KOPT-K1 (cell line): Measurements from ENCODE around the gene CDC20.

Experiments used
- H3K27ac ChIP-seq: fragments of 200-600 bp; sonication (generic); 2 replicates; pipeline ENCODE4 v1.5.1; 2016; ENCODE audit warnings: antibody characterized with exemption, mild to moderate bottlenecking, low read depth, low read length; ENCODE audit not compliant: poor library complexity, severe bottlenecking
- H3K36me3 ChIP-seq: fragments of 200-600 bp; sonication (generic); 2 replicates; pipeline ENCODE4 v1.5.1; 2017; ENCODE audit warnings: antibody characterized with exemption, mild to moderate bottlenecking, low read length, moderate library complexity; ENCODE audit not compliant: insufficient read depth
- H3K9me3 ChIP-seq: fragments of 200-600 bp; sonication (generic); 2 replicates; pipeline ENCODE4 v1.5.1; 2017; ENCODE audit warnings: antibody characterized with exemption, low read length, mild to moderate bottlenecking; ENCODE audit not compliant: insufficient read depth, poor library complexity, severe bottlenecking

The CDC20 gene

DNA sequence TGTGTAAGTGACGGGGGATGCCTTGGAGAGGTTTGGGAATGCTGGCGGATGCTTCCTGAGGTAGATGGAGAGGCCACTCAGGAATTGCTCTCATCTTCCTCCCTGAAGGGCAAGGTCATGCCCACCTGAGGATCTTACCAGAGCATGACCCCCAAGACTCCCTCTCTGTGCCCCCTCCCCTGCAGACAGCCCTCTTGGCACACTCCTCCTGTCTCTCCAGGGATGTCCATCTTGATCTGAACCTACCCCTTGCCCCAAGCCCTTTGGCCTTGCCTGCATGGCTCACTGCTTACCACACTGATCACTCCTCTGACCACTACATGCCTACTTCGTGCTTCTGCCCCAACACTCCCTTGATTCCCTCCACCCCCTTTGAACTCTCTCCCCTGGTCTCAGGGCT lies 39.0 kb upstream of the CDC20 start:
- H3K36me3 ChIP-seq: no peaks in the 10 kb centered on the region
- no peak overlapping the region for H3K27ac ChIP-seq
- peaks cover 2% of the 10 kb centered on the region for H3K9me3 ChIP-seq

DNA sequence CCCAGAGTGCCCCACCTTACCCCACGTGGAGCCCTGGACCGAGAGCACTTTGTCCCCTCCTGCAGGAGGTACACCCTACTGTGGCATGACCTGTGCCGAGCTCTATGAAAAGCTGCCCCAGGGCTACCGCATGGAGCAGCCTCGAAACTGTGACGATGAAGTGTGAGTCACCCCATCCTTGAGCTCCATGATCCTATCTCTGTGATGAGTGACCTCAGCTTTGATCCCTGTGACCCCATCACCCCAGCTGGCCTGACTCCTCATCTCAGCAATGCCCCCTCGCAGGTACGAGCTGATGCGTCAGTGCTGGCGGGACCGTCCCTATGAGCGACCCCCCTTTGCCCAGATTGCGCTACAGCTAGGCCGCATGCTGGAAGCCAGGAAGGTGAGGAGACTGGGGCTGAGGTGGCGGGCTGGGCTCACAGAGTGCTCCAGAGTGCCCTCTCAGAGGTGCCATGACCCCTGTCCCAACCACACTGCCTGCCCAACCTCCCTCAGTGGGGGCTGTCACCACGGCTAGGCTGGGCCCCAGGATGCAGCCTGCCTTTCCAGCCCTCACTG lies 37.4 kb upstream of the CDC20 start:
- Histone ChIP-seq H3K27ac (no peak overlapping the region), H3K9me3 (peaks cover 15% of the 10 kb centered on the region), H3K36me3 (no peaks in the 10 kb centered on the region)

DNA sequence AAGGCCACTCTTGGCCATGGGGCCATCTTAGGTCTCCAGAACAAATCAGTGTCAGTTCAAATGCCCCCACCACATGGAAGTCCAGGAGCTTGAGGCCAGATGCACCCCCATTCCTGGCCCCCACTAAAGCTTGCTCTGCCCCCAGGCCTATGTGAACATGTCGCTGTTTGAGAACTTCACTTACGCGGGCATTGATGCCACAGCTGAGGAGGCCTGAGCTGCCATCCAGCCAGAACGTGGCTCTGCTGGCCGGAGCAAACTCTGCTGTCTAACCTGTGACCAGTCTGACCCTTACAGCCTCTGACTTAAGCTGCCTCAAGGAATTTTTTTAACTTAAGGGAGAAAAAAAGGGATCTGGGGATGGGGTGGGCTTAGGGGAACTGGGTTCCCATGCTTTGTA lies 36.3 kb upstream of the CDC20 start:
- Histone ChIP-seq H3K27ac (no peak overlapping the region), H3K36me3 (no peaks in the 10 kb centered on the region), H3K9me3 (peaks cover 15% of the 10 kb centered on the region)

DNA sequence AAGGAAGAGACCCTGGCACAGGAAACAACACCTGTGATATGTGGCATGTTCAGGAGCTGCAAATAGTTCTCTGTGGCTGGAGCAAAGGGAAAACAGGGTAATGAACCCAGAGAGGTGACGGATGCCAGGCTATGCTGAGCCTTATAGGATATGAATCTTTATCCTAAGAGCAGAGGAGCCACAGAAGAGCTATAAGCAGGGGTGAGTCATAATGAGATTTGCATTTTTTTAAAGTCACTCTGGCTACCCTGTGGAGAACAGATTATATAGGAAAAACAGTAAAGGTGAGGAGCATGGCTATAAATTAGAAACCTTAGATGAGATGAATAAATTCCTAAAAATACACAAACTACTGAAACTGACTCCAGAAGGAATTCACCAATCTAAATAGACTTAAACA lies 34.0 kb upstream of the CDC20 start:
- H3K9me3 ChIP-seq: peaks cover 21% of the 10 kb centered on the region
- H3K27ac ChIP-seq: no peak overlapping the region
- H3K36me3 ChIP-seq: no peaks in the 10 kb centered on the region

DNA sequence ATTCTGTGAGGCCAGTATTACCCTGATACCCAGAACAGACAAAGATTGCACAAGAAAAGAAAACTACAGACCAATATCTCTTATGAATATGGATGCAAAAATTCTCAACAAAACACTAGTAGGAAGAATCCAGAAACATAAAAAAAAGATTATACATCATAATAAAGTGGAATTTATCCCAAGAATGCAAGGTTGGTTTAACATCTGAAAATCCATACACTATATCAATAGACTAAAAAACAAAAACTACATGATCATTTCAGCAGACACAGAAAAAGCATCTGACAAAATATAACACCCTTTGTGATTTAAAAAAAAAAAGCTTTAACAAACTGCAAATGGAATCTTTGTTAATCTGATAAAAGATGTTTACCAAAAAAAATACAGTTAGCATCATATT lies 33.4 kb upstream of the CDC20 start:
- H3K36me3 ChIP-seq: no peaks in the 10 kb centered on the region
- H3K9me3 ChIP-seq: peaks cover 21% of the 10 kb centered on the region
- H3K27ac ChIP-seq: no peak overlapping the region

DNA sequence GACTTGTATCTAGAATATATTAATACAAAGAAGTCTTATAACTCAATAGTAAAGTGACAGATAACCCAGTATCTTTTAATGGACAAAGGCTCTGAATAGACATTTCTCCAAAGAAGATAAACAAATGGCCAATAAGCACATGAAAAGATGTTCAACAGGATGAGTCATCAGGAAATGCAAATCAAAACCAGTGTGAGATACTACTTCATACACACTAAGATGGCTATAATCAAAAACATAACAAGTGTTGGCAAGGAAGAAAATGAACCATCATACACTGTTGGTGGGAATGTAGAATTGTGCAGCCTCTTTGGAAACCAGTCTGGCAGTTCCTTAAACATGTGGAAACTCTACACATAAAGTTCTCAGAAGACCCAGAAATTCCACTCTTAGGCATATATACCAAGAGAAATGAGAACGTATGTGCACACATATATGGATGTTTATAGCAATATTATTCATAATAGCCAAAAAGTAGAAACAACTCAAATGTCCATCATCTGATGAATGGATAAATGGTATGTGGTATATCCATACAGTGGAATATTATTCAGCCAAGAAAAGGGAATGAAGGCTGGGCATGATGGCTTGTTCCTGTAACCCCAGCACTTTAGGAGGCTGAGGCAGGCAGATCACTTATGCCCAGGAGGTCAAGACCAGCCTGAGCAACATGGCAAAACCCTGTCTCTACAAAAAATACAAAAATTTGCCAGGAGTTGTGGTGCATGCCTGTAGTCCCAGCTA lies 31.1 kb upstream of the CDC20 start:
- peaks cover 21% of the 10 kb centered on the region for H3K9me3 ChIP-seq
- H3K27ac ChIP-seq: no peak overlapping the region

DNA sequence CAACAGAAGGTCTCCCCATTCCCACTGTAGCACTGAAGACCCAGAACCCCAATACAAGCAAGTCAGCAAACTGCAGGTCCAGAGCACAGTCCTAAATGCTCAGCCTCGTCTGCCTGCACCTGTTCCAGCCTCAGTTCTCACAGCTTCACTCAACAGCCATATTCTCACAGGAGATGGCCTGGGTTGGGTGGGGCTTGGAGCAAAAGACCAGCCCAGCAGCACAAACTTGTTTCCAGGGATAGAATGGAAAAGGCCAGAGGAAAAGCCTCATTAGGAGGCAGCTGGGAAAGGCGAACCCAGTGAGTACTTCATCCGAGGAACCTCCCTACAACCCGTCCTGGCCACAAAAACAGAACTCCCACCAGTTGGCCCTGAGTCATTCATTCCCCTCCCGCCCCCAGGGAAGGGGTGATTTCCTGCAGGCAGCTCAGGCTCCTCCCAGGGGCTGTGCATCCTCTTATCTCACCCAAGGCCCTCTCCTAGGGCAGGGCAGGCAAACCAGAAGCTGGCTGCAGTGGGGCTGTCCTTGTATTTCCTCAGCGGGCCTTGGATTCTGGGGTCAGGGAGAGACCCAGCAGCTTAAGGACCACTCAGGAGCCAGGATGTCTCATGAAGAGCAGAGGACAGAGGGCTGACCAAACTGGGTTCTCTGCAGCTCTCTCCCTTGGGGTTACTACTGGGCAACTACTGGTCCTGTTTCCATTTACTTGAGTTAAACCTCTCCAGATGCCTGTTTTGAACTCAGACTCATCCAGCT lies 28.6 kb upstream of the CDC20 start:
- Histone ChIP-seq H3K36me3 (no peaks in the 10 kb centered on the region), H3K27ac (no peak overlapping the region), H3K9me3 (peaks cover 15% of the 10 kb centered on the region)

More for the DNA sequence above, 31.1 kb upstream of the CDC20 start:
- no peaks in the 10 kb centered on the region for H3K36me3 ChIP-seq

DNA sequence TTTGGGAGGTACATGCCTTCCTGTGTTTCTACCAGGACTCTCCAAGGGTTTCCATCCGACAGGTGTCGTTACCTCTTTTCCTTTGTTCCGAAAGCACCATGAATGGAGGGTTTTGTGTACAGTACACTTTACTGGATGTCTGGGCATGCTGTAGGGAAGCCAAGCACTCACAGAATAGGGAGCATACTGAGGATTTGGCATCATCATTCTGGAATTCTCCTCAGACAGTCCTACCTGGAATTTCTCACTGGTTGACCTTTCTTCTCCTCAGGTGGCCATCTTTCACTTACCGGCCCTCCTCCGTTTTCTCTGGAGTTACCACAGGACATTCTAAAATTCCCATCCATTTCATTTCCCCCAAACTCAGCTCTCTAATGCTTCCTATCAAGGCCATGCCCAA lies 27.1 kb upstream of the CDC20 start:
- no peaks in the 10 kb centered on the region for H3K36me3 ChIP-seq
- H3K27ac ChIP-seq: no peak overlapping the region

DNA sequence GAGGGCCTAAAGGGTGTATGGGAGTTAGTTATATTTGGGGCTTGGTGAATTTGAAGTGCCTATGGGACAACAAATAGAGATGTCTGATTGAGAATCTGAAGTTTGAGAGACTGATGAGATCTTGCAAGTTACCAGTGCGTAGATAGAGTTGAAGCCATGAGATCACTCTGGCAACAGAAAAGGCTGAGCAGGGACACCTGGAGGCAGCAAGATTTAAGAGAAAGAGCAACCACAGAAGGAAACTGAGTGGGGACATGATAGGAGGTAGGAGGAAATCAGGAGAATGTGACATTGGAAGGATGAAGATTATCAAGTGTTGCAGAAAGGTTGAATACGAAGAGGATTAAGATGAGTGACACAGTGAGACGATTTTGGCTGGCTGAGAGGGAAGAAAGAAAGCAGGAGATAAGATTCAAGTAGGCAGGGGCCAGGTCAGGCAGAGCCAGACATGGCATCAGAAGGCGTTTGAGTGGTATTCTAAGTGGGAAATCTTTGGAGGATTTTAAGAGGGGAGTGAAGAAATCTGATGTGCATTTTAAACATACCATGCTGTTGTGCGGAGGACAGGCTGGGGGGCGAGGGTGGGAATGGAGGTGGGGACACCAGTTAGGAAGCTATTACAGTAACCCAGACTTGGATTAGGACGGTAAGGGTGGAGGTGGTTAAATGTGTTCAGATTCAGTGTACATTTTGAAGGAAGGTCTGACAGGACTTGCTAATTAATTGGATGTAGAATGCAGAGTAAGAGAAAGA lies 24.2 kb upstream of the CDC20 start:
- no peak overlapping the region for H3K27ac ChIP-seq
- H3K9me3 ChIP-seq: no peaks in the 10 kb centered on the region

More for the DNA sequence above, 27.1 kb upstream of the CDC20 start:
- H3K9me3 ChIP-seq: peaks cover 7% of the 10 kb centered on the region

DNA sequence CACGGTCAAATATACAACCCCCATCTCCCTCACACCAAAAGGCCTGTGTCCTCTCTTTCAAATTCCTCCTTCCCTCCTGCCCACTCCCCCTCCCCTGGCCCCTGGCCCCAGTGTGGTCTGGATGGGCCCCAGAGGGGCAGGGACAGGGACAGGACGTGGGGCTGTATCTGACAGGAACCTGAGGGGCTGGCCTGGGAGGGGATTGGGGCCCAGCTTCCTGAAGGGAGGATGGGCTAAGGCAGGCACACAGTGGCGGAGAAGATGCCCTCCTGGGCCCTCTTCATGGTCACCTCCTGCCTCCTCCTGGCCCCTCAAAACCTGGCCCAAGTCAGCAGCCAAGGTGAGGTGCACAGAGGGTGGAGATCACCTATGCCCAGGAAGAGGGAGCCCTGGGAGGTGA lies 21.2 kb upstream of the CDC20 start, which contains the start of gene MPL:
Gene MPL, plus strand, starts transcription at position 231 of the 400 bp plus-strand sequence. Its CDS starts 31 bp downstream, at position 262.
- Histone ChIP-seq H3K27ac (no peak within 1 kb of the TSS), H3K36me3 (no peaks in the 10 kb centered on the region), H3K9me3 (no peaks in the 10 kb centered on the region)

More for the DNA sequence above, 24.2 kb upstream of the CDC20 start:
- H3K36me3 ChIP-seq: no peaks in the 10 kb centered on the region

DNA sequence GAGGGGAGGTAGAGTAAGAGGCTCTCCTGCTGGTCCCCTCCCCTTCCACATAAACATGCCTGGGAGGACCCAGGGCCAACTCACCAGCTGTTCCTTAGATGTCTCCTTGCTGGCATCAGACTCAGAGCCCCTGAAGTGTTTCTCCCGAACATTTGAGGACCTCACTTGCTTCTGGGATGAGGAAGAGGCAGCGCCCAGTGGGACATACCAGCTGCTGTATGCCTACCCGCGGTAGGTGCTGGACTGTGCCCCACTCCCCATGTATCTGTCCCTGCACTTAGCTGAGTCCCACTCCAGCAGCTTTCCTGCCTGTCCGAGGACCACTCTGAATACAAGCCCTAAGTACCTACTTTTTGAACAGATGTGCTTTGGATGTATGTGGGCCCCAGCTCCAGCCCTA lies 20.8 kb upstream of the CDC20 start:
- no peaks in the 10 kb centered on the region for H3K9me3 ChIP-seq
- H3K27ac ChIP-seq: no peak overlapping the region
- no peaks in the 10 kb centered on the region for H3K36me3 ChIP-seq

DNA sequence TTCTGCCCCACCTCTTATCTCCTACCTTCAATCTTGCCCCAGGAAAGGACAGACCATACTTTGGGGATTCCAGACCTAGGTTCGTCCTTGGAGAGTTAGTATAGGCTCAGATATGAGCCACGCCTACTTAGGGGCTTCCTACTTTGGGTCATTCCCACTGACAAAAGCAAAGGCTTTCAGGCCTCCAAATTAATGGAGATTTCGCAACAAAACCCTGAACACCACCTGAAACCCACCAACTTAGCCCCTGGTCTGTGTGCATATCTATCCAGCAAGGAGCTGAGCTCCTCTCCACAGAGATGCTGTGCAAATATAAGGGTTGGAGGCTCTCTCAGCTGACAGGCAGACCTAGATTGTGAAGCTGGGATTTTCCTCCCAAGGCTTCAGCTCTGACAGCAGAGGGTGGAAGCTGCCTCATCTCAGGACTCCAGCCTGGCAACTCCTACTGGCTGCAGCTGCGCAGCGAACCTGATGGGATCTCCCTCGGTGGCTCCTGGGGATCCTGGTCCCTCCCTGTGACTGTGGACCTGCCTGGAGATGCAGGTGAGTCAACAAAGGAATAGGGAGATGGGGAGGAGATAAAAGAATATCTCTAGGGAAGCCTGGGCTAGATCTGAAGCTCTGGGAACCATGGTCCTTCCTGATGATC lies 19.1 kb upstream of the CDC20 start:
- Histone ChIP-seq H3K27ac (no peak overlapping the region), H3K36me3 (no peaks in the 10 kb centered on the region), H3K9me3 (no peaks in the 10 kb centered on the region)

DNA sequence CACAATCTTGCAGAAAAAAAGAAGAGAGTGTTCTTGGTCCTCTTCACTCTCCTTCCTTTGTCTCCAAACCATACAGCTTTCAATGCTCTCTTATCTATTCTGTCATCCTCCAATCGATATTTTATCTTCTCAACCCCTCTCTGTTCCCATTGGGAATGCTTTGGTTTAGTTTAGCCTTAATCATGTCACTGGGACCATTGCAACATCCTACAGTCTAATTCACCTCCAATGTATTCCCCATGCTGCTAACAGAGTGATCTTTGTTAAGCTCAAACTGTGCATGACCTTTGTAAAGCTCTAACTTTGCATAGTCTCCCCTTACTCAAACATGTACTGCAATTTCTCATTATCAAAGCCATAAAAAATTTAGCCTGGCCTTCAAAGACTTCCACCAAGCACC lies 18.2 kb upstream of the CDC20 start:
- Histone ChIP-seq H3K27ac (no peak overlapping the region), H3K36me3 (no peaks in the 10 kb centered on the region)

DNA sequence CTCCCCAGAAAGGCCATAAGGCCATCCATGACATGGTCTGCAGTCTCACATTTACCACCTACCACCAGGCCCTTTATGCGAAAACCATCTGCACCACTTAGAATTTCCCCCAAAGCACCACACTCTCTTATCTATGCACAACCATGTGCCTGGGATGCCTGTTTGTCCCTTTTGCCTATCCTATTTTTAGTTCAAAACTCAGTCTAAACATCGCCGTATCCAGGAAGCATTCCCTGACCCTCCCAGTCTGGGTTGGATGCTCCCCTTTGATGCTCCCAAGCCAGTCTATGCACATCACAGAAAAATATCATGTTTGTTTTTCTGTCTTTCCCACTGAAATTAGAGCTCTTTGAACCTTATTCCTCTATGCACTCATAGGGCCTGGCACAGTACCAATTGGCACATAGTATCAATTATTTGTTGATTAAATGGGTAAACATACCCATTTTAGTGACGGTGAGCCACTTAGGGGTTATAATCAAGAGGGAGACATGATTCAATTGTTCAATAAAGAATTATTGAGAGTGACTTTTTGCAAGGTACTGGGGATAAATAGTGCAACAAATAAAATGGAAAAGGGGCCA lies 14.4 kb upstream of the CDC20 start:
- H3K27ac ChIP-seq: no peak overlapping the region
- no peaks in the 10 kb centered on the region for H3K9me3 ChIP-seq
- H3K36me3 ChIP-seq: no peaks in the 10 kb centered on the region

More for the DNA sequence above, 18.2 kb upstream of the CDC20 start:
- no peaks in the 10 kb centered on the region for H3K9me3 ChIP-seq
